Fibroblast of pulmonary artery (primary cell): ENCODE data around the gene SULF2.

ENCODE experiments used
- DNase-seq: peaks from one replicate; pipeline ENCODE4 v3.0.0-alpha.2; 2010; ENCODE audit warnings: low read depth
- H3K4me3 ChIP-seq: replicated peaks from 2 replicates; pipeline ENCODE4 v1.5.1; 2011; ENCODE audit warnings: low read depth, mild to moderate bottlenecking, control low read depth, low read length, moderate library complexity
- CTCF ChIP-seq: IDR thresholded peaks from 2 replicates; pipeline ENCODE4 v1.5.1; 2011; ENCODE audit warnings: mild to moderate bottlenecking, control low read depth, low read length, inconsistent platforms; ENCODE audit errors: missing control alignments

The SULF2 gene

GRCh38 chr20:47758517-47759450 is 26.5 kb downstream of the SULF2 start:
- no peak for DNase-seq
- TF ChIP-seq CTCF, result no peak
- H3K4me3 ChIP-seq, result no peak overlapping the region

GRCh38 chr20:47757145-47758035 is 27.9 kb downstream of the SULF2 start:
- TF ChIP-seq CTCF, result no peak
- no peak for DNase-seq
- H3K4me3 ChIP-seq, result no peak overlapping the region

DNA sequence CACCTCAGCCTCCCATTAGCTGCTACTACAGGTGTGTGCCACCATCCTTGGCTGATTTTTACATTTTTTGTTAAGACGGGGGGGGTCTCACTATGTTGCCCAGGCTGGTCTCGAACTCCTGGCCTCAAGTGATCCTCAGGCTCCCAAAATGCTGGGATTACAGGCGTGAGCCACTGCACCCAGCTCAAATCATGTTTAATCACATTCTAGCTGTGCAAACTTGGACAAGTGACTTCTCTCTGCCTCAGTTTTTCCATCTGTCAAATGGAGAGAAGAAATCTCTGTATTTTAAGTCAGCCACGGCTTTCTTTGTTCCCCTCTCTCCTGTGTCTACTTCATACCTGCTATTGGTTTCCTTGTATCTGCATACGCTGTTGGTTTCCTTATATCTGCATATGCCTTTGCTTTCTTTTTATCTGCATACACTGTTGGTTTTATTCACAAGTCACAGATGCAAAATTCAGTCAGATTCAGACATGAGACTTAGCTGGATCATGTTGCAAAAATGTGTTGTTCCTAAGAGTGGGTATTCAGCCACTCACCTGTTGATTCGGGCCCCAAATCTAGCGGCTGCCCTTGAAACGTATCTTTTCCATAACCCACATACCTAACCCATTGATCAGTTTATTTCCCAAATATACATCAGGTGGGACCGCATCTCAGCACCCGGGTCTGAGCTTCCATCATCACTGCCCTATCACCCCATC is 30.2 kb downstream of the SULF2 start:
- TF ChIP-seq CTCF, result no peak
- H3K4me3 ChIP-seq, result no peak overlapping the region
- DNase-seq, result no peak

DNA sequence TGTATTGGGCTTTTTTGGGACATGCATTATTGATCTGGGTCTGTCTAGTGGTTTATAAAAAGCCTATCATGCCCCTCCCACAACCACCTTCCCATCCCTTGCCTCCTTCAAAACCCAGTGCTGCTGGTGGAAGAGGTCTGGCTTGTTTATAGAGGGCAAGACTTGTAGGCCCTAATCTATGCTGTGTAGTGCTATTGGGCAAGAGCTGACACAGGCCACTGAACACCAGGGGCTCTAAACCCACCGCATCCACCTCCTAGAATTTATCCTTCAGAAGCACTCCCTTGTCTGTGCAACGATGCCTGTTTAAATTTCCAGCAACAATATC is 30.9 kb downstream of the SULF2 start:
- DNase-seq, result no peak
- TF ChIP-seq CTCF, result no peak

GRCh38 chr20:47753576-47754387 is 31.5 kb downstream of the SULF2 start:
- DNase-seq, result no peak
- H3K4me3 ChIP-seq, result no peak overlapping the region
- TF ChIP-seq CTCF, result no peak

More for the DNA sequence above, 30.9 kb downstream of the SULF2 start:
- H3K4me3 ChIP-seq, result no peak overlapping the region

DNA sequence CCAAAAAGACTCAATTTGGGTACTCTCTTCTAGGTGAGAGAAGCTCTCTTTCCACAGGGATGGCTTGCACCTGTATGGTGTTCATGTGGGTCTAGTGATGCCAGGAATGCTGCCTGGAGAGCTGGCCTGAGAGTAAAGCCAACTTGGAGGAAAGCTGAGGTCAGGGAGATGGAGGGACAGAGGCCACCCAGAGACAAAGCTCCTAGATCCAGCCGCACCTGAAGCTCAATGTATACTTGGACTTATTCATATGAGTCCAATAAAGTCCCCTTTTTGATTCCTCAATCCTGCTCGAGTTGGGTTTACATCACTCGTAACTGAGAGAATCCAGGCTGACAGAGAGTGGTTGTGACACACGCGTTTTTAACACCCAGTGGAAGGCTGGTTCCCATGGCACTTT is 33.8 kb downstream of the SULF2 start:
- no peak for DNase-seq
- TF ChIP-seq CTCF, result no peak
- H3K4me3 ChIP-seq, result no peak overlapping the region
